GM12874 (cell line): ENCODE results near the gene IL3RA.

Experiments used
- TF ChIP-seq, protein P1 (sequence below): IDR thresholded peaks from 2 replicates; pipeline ENCODE4 v1.5.1; 2011; ENCODE audit warnings: low read depth, mild to moderate bottlenecking, control low read depth, low read length, moderate library complexity; ENCODE audit not compliant: insufficient read depth

Gene IL3RA

DNA sequence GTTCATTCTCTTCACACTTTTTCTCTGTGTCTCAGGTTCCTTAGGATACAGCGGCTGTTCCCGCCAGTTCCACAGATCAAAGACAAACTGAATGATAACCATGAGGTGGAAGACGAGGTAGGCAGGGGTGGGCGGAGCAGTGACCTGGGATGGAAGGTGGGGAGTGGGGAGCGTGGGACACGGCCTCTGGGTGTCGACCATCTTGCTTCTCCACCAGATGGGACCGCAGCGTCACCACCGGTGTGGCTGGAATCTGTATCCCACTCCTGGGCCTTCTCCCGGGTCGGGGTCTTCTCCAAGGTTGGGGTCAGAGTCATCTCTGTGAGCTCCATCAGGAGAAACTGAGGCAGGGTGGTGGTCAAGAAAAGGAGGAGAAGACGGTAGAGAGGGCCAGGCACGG lies 31.2 kb upstream of the IL3RA start:
- TF ChIP-seq, protein P1, sequence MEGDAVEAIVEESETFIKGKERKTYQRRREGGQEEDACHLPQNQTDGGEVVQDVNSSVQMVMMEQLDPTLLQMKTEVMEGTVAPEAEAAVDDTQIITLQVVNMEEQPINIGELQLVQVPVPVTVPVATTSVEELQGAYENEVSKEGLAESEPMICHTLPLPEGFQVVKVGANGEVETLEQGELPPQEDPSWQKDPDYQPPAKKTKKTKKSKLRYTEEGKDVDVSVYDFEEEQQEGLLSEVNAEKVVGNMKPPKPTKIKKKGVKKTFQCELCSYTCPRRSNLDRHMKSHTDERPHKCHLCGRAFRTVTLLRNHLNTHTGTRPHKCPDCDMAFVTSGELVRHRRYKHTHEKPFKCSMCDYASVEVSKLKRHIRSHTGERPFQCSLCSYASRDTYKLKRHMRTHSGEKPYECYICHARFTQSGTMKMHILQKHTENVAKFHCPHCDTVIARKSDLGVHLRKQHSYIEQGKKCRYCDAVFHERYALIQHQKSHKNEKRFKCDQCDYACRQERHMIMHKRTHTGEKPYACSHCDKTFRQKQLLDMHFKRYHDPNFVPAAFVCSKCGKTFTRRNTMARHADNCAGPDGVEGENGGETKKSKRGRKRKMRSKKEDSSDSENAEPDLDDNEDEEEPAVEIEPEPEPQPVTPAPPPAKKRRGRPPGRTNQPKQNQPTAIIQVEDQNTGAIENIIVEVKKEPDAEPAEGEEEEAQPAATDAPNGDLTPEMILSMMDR = no peak

DNA sequence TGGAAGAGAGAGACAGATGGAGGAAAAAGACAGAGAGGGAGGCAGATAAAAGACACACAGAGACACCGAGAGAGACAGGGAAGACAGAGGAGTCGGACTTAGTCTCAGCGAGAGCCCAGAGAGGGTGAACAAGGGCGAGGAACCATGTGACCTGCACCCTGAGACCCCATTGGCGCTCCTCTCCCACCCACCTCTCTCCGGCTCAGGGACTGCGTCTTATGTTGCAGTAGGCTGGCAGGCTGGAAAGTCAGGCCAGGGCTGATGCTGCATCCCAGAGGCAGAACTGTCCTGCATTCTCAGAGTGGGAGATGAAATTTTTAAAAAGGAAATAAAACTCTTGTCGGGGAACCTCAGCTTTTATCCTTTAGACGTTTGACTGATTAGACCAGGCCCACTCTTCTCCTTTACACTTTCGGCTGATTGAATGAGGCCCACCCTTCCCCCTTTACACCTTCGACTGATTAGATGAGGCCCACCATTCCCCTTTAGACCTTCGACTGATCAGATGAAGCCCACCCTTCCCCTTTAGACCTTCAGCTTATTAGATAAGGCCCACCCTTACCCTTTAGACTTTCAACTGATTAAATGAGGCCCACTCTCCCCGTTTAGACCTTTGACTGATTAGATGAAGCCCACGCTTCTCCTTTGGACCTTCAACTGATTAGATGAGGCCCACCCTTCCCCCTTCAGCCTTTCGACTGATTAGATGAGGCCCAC lies 29.5 kb upstream of the IL3RA start:
- TF ChIP-seq, protein P1 = no peak

DNA sequence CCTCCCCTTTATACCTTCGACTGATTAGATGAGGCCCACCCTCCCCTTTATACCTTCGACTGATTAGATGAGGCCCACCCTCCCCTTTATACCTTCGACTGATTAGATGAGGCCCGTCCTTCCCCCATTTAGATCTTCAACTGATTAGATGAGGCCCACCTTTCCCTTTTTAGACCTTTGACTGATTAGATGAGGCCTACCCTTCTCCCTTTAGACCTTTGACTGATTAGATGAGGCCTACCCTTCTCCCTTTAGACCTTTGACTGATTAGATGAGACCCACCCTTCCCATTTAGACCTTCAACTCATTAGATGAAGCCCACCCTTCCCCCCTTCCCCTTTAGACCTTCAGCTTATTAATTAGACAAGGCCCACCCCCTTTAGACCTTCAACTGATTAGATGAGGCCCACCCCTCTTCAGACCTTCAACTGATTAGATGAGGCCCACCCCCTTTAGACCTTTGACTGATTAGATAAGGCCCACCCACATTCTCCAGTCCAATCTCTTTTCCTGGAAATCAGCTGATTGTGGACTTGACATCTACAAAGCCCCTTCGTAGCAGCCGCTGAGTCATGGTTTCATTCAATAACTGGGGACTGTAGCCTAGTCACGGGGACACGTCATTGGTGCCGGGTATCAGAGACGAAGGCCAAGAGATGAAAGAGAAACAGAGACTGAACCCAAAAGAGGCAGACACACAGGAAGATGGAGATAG lies 28.8 kb upstream of the IL3RA start:
- TF ChIP-seq, protein P1 = no peak

DNA sequence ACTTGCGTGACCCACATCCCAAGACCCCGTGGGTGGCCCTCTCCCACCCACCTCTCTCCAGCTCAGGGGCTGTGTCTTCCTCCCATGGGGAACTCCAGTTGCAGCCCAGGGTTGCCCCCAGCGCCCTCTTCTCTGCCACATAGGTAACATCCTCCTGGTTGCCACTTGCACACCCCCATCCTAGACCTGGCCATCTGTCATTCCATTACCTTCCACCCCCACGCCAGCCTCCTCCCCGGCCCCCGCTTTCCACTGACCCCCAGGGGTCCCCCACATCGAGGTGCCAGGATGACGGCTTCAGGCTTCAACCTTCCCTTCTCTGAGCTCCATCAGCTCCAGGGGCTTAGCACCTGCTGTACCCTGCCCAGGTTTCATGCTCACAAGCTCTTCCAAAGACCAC lies 28.1 kb upstream of the IL3RA start:
- TF ChIP-seq, protein P1 = no peak

DNA sequence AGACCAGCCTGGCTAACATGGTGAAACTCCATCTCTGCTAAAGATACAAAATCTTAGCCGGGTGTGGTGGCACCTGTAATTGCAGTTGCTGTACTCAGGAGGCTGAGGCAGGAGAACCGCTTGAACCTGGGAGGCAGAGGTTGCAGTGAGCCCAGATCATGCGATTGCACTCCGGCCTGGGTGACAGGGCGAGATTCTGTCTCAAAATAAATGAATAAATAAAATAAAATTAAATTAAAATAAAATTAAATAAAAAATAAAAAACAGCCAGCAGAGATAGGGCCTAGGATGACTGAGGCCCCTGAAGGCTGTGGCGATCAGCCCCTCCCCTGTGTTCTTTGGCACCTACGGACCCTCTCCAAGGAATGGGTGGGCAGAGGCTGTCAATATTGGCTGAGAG lies 22.8 kb upstream of the IL3RA start:
- TF ChIP-seq, protein P1 = no peak

DNA sequence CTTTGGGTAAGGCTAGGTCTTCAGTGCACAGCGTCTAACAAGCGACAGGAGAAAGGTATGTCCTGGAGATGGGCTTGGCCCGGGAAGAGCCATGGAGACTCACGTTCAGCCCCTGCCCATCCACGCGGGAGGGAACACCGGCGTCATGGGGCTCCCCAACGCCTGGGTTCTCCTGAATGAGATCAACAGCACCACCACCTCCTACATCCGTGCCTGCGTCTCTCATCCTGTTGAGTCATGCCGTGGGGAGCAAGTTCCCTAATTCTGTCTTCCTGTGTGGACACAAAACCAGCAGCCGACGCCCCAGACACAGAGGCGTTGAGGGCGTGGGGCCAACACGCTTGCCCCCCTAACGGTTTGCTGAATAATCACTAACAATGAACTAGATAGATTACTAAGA lies 20.1 kb upstream of the IL3RA start:
- TF ChIP-seq, protein P1 = no peak

DNA sequence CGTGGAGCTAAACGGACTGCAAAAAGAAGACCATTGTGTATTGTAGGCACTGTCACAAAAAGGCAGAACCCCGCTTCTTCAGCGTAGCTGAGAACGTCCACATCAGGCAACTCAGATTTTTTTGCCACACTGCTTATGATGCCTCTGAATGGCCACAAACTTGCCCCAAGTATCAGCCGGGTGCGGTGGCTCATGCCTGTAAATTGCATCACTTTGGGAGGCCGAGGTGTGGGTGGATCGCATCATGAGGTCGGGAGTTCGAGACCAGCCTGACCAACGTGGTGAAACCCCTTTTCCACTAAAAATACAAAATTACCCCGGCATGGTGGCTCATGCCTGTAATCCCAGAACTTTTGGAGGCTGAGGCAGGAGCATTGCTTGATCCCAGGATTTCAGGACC lies 14.9 kb upstream of the IL3RA start:
- TF ChIP-seq, protein P1 = no peak
